HepG2 (cell line): Measurements from ENCODE around the gene ERF.

Experiments
- CTCF ChIP-seq: sonication (generic); formaldehyde crosslinking; IDR thresholded peaks from 2 replicates; pipeline ENCODE4 v1.5.0; 2020; ENCODE audit warnings: mild to moderate bottlenecking, missing genetic modification reagents, moderate library complexity
- NFATC3 ChIP-seq: sonication (generic); formaldehyde crosslinking; IDR thresholded peaks from 2 replicates; pipeline ENCODE4 v1.5.1; 2020; ENCODE audit warnings: mild to moderate bottlenecking, missing genetic modification reagents
- RBAK ChIP-seq: sonication (generic); formaldehyde crosslinking; IDR thresholded peaks from 2 replicates; pipeline ENCODE4 v1.5.1; 2020; ENCODE audit warnings: mild to moderate bottlenecking, missing genetic modification reagents
- REST ChIP-seq, 2 experiments: IDR thresholded peaks; 2 replicates each; pipeline ENCODE4 v1.6.1; 2011 to 2012; ENCODE audit warnings: low read length in 2 of 2, borderline replicate concordance in 1 of 2, low read depth in 1 of 2, mild to moderate bottlenecking in 1 of 2, moderate library complexity in 1 of 2
- TAF1 ChIP-seq: sonication (generic); formaldehyde crosslinking; IDR thresholded peaks from 2 replicates; pipeline ENCODE4 v1.4.0; 2020; ENCODE audit warnings: missing genetic modification reagents
- ZNF431 ChIP-seq: sonication (generic); formaldehyde crosslinking; IDR thresholded peaks from 2 replicates; pipeline ENCODE4 v1.9.0; 2022; ENCODE audit warnings: missing genetic modification reagents, low read depth, mild to moderate bottlenecking, borderline replicate concordance

- TF ChIP-seq NFATC3 (CRISPR knock-in tag) (no peak), RBAK (no peak), ZNF431 (CRISPR knock-in tag) (no peak), CTCF (CRISPR knock-in tag) (no peak), TAF1 (CRISPR knock-in tag) (no peak), REST (IDR thresholded peaks at IDR 0.05; ENCODE audit: borderline replicate concordance in 1 of 2, low read depth in 1 of 2, low read length in 2 of 2) (no peak)
Measured at GRCh38 chr19:42250666-42251531, 4.0 kb downstream of the ERF start.
